AG10803 (cell line): ENCODE data around the gene TCF7L1.
A peak's percentile ranks its signal among the peaks of the same experiment; 100 is the strongest.

Experiments used
- DNase-seq: peaks from one replicate; pipeline ENCODE4 v3.0.0; 2010; ENCODE audit warnings: low read depth
- H3K4me3 ChIP-seq: 2 replicates; pipeline ENCODE4 v1.5.1; 2011; ENCODE audit warnings: mild to moderate bottlenecking, low read length, control low read depth
- TF ChIP-seq, protein P1 (sequence below): conservative IDR thresholded peaks from 2 replicates; pipeline ENCODE4 v1.5.1; 2011; ENCODE audit warnings: mild to moderate bottlenecking, low read length, control low read depth, inconsistent platforms

Gene TCF7L1

DNA sequence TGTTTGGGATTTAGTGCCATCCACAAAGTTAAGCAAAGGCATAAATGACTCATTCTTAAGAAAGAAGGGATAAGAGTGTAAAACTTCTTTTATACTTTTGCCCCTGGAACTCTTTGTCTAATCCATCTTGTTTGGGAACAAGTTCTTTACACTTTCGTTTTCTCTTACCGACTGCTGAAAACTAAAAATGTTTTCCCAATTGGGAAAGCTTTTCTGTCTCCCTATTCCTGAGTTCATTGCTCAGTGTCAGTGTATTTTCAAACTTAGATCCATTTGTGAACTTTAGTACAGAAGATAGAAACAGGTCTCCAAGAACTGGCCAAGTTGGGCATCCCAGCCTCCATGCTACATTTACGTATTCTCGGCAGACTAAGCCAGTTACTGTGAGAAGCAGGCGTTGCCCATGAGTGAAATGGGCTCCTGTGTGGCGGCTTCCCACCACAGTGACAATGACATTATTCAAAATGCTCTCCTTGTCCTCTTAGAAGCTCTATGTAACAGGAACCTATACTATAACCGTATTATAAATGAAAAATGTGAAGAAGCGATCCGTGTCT lies 142.9 kb downstream of the TCF7L1 start:
- peak overlapping the region; percentile 48 for H3K4me3 ChIP-seq
- TF ChIP-seq, protein P1, sequence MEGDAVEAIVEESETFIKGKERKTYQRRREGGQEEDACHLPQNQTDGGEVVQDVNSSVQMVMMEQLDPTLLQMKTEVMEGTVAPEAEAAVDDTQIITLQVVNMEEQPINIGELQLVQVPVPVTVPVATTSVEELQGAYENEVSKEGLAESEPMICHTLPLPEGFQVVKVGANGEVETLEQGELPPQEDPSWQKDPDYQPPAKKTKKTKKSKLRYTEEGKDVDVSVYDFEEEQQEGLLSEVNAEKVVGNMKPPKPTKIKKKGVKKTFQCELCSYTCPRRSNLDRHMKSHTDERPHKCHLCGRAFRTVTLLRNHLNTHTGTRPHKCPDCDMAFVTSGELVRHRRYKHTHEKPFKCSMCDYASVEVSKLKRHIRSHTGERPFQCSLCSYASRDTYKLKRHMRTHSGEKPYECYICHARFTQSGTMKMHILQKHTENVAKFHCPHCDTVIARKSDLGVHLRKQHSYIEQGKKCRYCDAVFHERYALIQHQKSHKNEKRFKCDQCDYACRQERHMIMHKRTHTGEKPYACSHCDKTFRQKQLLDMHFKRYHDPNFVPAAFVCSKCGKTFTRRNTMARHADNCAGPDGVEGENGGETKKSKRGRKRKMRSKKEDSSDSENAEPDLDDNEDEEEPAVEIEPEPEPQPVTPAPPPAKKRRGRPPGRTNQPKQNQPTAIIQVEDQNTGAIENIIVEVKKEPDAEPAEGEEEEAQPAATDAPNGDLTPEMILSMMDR: no peak
- no peak for DNase-seq

DNA sequence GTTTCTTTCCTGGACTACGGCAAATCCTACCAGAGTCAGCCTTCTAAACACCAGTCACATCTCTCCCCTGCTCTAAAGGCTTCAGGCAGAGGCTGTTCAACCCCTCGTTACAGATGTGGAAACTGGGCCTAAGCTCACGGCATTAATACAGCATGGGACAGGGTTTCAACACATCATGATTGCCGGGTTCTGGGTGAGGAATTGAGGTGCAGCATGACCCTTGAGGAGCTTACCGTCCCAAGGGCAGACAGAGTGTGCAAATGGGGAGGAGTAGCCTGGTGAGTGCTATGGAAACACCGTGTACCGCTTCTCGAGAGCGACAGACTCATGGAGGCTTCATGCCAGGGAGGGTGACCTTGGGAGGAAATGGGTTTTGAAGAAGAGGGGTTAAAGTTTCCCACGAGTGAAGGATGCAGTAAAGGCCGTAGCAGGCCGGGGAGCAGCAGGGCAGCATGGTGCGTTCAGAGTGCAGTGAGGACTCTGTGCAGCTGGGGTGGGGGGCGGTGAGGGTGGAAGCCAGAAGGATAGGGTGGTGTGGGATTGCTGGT lies 143.5 kb downstream of the TCF7L1 start:
- peak; percentile 25 for DNase-seq
- peak overlapping the region; percentile 48 for H3K4me3 ChIP-seq
- TF ChIP-seq, protein P1: no peak

DNA sequence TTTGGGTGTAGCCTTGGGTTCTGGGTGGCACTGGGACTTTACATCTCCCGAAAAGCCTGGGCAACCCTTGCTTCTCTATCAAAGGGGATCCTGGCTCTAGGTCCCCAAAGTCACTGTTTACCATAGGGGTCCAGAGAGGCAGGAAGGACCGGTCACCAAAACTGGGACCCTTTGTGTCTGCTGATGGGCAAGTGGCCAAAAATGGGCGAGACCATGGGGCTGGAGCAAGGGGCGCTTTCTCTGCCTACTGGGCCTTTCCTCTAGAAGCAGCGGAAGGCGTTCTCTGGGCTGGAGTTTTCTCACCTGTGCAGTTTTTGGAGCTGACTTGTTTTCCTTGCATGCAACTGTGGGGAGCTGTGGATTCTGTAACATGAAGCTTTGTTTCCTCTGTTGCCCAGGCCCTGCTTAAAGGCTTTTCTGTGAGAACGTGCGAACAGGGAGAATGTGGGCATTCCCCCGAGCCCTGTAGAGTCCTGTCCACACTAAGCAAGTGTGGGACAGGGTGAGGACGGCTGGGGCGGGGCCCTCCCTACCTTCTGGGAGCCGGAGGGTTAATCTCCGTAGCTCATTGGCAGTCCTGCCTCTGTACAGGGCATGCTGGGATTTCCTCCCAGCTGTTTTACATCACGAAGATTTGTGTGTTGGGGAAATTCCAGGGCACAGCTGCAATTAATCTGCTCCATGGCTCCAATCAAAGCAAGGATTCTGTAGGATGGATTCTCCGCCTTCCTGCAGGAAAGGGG lies 144.4 kb downstream of the TCF7L1 start:
- peak; percentile 86 for DNase-seq
- TF ChIP-seq, protein P1: no peak
- peak overlapping the region; percentile 35 for H3K4me3 ChIP-seq

DNA sequence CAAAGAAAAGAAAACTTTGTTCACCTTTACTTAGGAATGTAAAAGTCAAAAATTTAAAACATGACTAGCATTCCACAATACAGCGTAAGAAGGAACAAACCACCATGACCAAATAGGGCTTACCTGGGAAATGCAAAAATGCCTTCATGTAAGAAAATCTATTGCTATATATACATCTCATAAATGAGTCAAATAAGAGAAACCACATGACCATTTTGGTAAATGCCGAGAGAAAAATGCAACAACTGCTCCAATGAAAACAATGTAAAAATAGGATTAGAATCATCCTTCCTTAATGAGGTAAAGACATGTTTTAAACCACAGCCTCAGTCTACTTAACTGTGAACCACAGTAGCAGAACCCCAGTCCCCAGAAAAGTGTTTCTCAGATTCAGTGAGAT lies 145.2 kb downstream of the TCF7L1 start:
- peak; percentile 67 for DNase-seq
- no peak overlapping the region; the same call in 1 of the 2 replicates for H3K4me3 ChIP-seq
- TF ChIP-seq, protein P1: no peak

DNA sequence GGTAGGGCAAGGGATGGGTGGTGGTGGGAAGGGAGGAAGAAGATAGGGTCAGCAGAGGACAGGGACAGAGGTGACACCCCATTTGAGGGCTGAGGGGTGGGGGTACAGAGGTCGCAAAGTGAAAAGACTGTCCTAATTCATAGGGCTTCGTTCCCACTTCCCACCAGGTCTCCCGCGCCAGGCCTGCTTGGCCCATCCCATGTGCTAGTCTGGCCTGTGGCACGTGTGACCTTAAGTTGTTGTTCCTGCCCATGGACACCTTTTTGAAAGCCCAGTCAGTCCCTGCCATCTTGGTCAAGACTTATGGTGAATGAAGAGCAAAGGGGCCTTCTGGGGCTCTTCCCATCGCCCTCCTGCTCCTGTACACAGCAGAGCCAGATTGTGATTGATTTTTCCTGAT lies 148.4 kb downstream of the TCF7L1 start:
- TF ChIP-seq, protein P1: no peak
- no peak overlapping the region for H3K4me3 ChIP-seq
- DNase-seq: no peak

DNA sequence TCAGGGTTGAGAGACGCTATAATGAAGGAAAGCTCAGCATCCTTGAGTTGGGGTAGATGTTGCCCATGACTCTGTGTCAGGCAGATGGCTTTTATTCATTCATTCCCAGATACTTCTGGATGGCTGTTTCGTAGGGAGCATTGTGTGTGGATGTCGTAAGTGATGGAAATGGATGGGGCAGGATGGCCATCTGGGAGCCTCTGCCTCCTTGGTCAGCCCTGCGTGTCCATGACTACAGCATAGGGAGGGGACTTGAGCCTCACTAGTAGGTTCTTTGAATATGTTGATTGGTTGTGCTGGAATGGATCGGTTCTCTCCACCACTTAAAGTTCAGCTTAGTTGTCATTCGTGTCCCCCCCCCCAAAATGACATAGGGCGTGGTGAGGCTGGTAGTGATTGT lies 149.7 kb downstream of the TCF7L1 start:
- no peak overlapping the region for H3K4me3 ChIP-seq
- TF ChIP-seq, protein P1: no peak
- DNase-seq: no peak

DNA sequence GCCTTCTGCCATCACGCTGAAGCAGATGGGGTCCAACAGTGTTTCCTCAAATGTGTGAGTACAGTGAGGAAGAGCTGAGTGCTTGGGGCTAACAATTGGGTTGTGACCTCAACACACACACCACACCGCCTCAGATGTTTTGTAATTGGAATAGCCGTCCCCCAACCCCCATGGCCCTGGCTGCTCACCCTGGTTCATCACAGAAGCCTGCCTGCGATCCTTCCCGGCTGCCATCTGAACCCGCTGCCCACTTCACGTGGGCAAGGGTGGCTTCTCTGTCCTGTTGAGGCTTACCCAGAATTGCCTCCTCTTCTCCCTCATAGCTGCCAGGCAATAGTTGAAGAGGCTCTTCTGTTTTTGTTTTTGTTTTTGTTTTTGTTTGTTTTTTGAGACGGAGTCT lies 150.4 kb downstream of the TCF7L1 start:
- H3K4me3 ChIP-seq: no peak overlapping the region
- TF ChIP-seq, protein P1: no peak
- DNase-seq: no peak
